HS-5 (cell line): ENCODE results near the gene SPATA45.
A peak's percentile ranks its signal among the peaks of the same experiment; 100 is the strongest.
"Not testable (repeated sequence)": the region's sequence is repeated elsewhere in the genome, so short reads cannot be mapped to it uniquely, and the experiment has no call there.

Experiments
- DNase-seq: peaks from one replicate; pipeline ENCODE4 v3.0.0-alpha.2; 2012; ENCODE audit warnings: low read depth

The SPATA45 gene

GRCh38 chr1:212847549-212847948 lies at the start of gene SPATA45:
Gene SPATA45, minus strand, starts transcription at chr1:212847649. Its CDS starts 11,500 bp downstream, at chr1:212836149.
- no peak for DNase-seq

GRCh38 chr1:212892108-212892507 lies 44.7 kb upstream of the SPATA45 start:
- no peak for DNase-seq

GRCh38 chr1:212884592-212884991 lies 37.1 kb upstream of the SPATA45 start:
- DNase-seq: no peak

GRCh38 chr1:212879947-212880690 lies 32.7 kb upstream of the SPATA45 start:
- DNase-seq: no peak

- DNase-seq: no peak
Observed at GRCh38 chr1:212878418-212878817, 31.0 kb upstream of the SPATA45 start.

- no peak for DNase-seq
Observed at GRCh38 chr1:212873518-212873917, 26.1 kb upstream of the SPATA45 start.

GRCh38 chr1:212871976-212872375 lies 24.5 kb upstream of the SPATA45 start:
- DNase-seq: no peak

- DNase-seq: no peak
Observed at GRCh38 chr1:212867192-212867591, 19.7 kb upstream of the SPATA45 start.

GRCh38 chr1:212864201-212864600 lies 16.8 kb upstream of the SPATA45 start:
- DNase-seq: no peak

- not testable (repeated sequence) for DNase-seq
Observed at GRCh38 chr1:212863345-212863744, 15.9 kb upstream of the SPATA45 start.

- DNase-seq: no peak
Observed at GRCh38 chr1:212862111-212862690, 14.8 kb upstream of the SPATA45 start.

- no peak for DNase-seq
Observed at GRCh38 chr1:212860713-212861581, 13.5 kb upstream of the SPATA45 start.

- DNase-seq: no peak
Observed at GRCh38 chr1:212858461-212859265, 11.2 kb upstream of the SPATA45 start.

GRCh38 chr1:212857992-212858460 lies 10.6 kb upstream of the SPATA45 start, which contains the start of gene FLVCR1:
Gene FLVCR1, plus strand, starts transcription at chr1:212858275. Its CDS starts 178 bp downstream, at chr1:212858453.
- peak; percentile 74 for DNase-seq

GRCh38 chr1:212856755-212857154 lies 9.3 kb upstream of the SPATA45 start:
- DNase-seq: no peak

- no peak for DNase-seq
Observed at GRCh38 chr1:212853658-212854057, 6.2 kb upstream of the SPATA45 start.

- DNase-seq: no peak
Observed at GRCh38 chr1:212852105-212852688, 4.7 kb upstream of the SPATA45 start.

GRCh38 chr1:212844521-212844920 lies 2.9 kb downstream of the SPATA45 start:
- DNase-seq: not testable (repeated sequence)

GRCh38 chr1:212838145-212838544 lies 9.3 kb downstream of the SPATA45 start:
- no peak for DNase-seq

- not testable (repeated sequence) for DNase-seq
Observed at GRCh38 chr1:212833211-212834207, 13.9 kb downstream of the SPATA45 start.
